ENCODE data around the gene SLC9A1.

The SLC9A1 gene

DNA sequence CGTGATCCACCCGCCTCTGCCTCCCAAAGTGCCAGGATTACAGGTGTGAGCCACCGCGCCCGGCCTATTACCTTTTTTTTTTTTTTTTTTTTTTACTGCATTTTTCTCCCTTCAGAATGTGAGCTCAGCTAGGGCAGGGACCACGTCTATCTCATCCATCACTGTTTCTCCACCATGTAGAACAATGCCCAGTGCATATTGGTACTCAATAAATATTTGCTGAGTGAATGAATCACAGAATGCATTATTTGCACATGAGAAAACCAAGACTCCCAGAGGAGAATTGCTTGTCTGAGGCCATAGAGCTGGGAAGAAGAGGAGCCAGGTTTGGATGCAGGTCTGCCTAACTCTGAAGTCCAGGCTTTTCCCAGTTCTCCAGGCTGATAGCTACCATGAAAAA lies 8.2 kb upstream of the SLC9A1 start:
- H3K27ac ChIP-seq (ENCODE audit: low read depth, low read length): no peak overlapping the region
- no peaks in the 10 kb centered on the region for H3K4me1 ChIP-seq (ENCODE audit: control insufficient read depth, insufficient read depth, low read length)
- no peaks in the 10 kb centered on the region for H3K27me3 ChIP-seq (ENCODE audit: control insufficient read depth, insufficient read depth, low read length)
- no peak overlapping the region for H3K9ac ChIP-seq (ENCODE audit: low read length)
- H3K36me3 ChIP-seq (ENCODE audit: control insufficient read depth, insufficient read depth, low read length): no peaks in the 10 kb centered on the region
- H3K4me3 ChIP-seq (ENCODE audit: low read length): no peak overlapping the region

DNA sequence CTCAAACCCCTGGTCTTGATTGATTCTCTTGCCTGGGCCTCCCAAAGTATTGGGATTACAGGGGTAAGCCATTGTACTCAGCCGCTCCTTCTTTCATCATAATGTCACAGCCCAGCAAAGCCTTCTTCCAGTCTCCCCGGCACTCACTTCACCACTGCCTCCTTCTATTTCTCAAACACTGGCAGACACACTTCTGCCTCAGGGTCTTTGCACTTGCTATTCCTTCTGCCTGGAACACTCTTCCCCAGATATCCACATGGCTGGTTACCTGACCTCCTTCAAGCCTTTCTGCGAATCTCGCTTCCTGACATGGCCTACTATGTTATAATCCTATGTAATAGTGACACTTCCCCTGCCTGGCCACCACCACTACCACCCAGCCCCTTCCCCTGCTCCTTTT lies 7.2 kb upstream of the SLC9A1 start:
- Histone ChIP-seq H3K4me3 (ENCODE audit: low read length) (no peak overlapping the region), H3K36me3 (ENCODE audit: control insufficient read depth, insufficient read depth, low read length) (no peaks in the 10 kb centered on the region), H3K9ac (ENCODE audit: low read length) (no peak overlapping the region), H3K27ac (ENCODE audit: low read depth, low read length) (no peak overlapping the region), H3K4me1 (ENCODE audit: control insufficient read depth, insufficient read depth, low read length) (no peaks in the 10 kb centered on the region), H3K27me3 (ENCODE audit: control insufficient read depth, insufficient read depth, low read length) (no peaks in the 10 kb centered on the region)

DNA sequence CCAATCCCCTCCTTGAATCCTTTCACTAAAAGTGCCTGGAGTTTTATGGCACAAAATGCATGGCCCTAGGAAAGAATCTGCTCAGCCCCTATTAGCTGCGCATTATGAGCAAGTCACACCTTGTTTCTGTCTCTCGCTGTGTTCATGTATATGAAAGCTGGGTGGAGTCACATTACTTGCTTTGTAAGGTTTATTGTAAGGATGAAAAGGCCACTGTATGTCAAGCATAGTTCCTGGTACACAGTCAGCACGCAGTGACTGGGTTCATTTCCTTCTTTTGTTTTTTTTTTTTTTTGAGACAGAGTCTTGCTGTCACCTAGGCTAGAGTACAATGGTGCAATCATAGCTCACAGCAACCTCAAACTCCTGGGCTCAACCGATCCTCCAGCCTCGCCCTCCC lies 6.7 kb upstream of the SLC9A1 start:
- Histone ChIP-seq H3K4me3 (ENCODE audit: low read length) (peak overlapping the region; percentile 41), H3K9ac (ENCODE audit: low read length) (no peak overlapping the region), H3K4me1 (ENCODE audit: control insufficient read depth, insufficient read depth, low read length) (no peaks in the 10 kb centered on the region), H3K36me3 (ENCODE audit: control insufficient read depth, insufficient read depth, low read length) (no peaks in the 10 kb centered on the region), H3K27me3 (ENCODE audit: control insufficient read depth, insufficient read depth, low read length) (no peaks in the 10 kb centered on the region), H3K27ac (ENCODE audit: low read depth, low read length) (no peak overlapping the region)

DNA sequence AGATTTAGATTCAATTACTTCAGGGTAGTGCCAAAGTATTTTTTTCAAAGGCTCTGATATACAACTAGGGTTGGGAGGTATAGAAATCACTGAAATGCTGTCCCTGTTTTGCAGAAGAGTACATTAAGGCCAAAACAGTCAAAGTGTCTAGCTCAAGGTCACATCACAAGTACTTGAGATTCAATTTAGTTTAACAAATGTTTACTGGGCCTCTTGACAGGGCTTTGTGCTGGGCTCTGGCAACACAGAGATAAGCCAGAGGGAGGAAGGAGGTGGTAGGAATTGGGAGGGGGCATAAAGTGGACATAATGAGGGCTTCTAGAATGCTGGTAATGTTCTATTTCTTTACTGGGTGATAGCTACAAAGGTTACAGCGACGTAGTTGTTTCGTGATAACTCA lies 2.3 kb upstream of the SLC9A1 start:
- H3K4me3 ChIP-seq (ENCODE audit: low read length): no peak overlapping the region
- H3K27me3 ChIP-seq (ENCODE audit: control insufficient read depth, insufficient read depth, low read length): no peaks in the 10 kb centered on the region
- H3K27ac ChIP-seq (ENCODE audit: low read depth, low read length): no peak overlapping the region
- H3K36me3 ChIP-seq (ENCODE audit: control insufficient read depth, insufficient read depth, low read length): no peaks in the 10 kb centered on the region
- H3K4me1 ChIP-seq (ENCODE audit: control insufficient read depth, insufficient read depth, low read length): peaks cover 18% of the 10 kb centered on the region
- no peak overlapping the region for H3K9ac ChIP-seq (ENCODE audit: low read length)

DNA sequence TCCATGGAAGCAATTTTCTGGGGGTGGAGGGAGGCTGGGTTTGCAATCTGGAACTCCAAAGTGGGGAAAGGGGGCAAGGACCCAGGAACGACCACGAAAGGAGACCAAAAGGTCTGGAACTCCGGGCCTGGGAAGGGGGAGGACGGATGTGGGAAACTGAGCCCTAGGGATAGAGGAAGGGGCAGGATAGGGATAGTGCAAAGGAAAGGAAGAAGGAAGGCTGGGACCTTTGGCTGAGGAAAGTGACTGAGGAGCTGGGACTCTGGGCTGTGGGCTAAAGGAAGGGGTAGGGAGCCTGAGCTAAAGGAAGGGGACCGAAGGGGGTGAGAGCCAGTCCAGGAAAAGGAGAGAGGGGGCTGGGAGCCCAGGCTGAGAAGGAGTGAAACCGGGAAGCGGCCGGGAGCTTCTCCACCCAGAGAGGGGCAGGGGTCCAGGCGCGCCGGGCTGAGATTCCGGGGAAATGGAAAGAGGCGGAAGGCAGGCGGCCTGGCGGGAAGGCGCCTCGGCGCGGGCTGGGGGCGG lies 395 bp downstream of the SLC9A1 start:
- Histone ChIP-seq H3K9ac (ENCODE audit: low read length) (peak overlapping the region; percentile 88), H3K27ac (ENCODE audit: low read depth, low read length) (peak overlapping the region; percentile 88), H3K4me1 (ENCODE audit: control insufficient read depth, insufficient read depth, low read length) (peaks cover 31% of the 10 kb centered on the region), H3K36me3 (ENCODE audit: control insufficient read depth, insufficient read depth, low read length) (no peaks in the 10 kb centered on the region), H3K4me3 (ENCODE audit: low read length) (peak overlapping the region; percentile 80), H3K27me3 (ENCODE audit: control insufficient read depth, insufficient read depth, low read length) (no peaks in the 10 kb centered on the region)

DNA sequence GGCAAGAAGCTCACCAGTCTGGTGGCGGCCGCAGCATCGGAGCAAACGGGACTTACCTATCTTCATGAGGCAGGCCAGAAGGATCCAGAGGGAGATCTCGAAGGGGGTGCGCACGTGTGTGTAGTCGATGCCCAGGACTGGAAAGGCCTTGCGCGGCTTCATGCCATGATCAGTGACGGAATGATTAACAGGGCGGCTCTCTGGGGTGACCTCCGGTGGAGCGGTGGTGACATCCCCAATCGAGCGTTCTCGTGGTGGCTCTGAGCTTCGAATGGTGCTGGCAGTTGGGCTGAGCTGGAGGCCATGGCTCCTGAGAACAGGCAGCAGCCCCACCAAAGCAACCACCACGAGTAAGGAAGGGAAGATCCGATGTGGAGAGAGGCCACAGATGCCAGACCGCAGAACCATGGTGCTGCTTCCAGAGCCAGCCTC lies 982 bp downstream of the SLC9A1 start:
- peak overlapping the region; percentile 80 for H3K4me3 ChIP-seq (ENCODE audit: low read length)
- no peaks in the 10 kb centered on the region for H3K36me3 ChIP-seq (ENCODE audit: control insufficient read depth, insufficient read depth, low read length)
- H3K9ac ChIP-seq (ENCODE audit: low read length): peak overlapping the region; percentile 88
- H3K4me1 ChIP-seq (ENCODE audit: control insufficient read depth, insufficient read depth, low read length): peaks cover 34% of the 10 kb centered on the region
- no peaks in the 10 kb centered on the region for H3K27me3 ChIP-seq (ENCODE audit: control insufficient read depth, insufficient read depth, low read length)
- H3K27ac ChIP-seq (ENCODE audit: low read depth, low read length): peak overlapping the region; percentile 88

DNA sequence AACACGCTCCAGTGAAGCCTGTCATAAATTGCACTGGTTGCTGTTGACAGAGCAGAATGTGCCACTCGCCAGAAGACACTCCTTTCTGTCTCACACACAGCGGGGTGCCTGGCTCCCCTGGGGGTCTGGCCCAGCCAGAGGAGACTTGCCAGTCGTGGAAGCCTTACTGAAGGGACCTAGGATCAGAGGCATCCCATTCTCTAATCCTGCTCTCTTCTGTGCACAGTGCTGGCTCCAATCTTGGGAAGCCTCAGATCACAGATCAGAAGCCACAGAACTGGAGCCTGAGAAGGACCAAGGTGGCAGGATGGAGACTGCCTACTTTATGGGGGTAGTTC lies 1.4 kb downstream of the SLC9A1 start:
- Histone ChIP-seq H3K27me3 (ENCODE audit: control insufficient read depth, insufficient read depth, low read length) (no peaks in the 10 kb centered on the region), H3K4me1 (ENCODE audit: control insufficient read depth, insufficient read depth, low read length) (peaks cover 37% of the 10 kb centered on the region), H3K9ac (ENCODE audit: low read length) (no peak overlapping the region), H3K4me3 (ENCODE audit: low read length) (peak overlapping the region; percentile 80), H3K36me3 (ENCODE audit: control insufficient read depth, insufficient read depth, low read length) (no peaks in the 10 kb centered on the region), H3K27ac (ENCODE audit: low read depth, low read length) (peak overlapping the region; percentile 88)

DNA sequence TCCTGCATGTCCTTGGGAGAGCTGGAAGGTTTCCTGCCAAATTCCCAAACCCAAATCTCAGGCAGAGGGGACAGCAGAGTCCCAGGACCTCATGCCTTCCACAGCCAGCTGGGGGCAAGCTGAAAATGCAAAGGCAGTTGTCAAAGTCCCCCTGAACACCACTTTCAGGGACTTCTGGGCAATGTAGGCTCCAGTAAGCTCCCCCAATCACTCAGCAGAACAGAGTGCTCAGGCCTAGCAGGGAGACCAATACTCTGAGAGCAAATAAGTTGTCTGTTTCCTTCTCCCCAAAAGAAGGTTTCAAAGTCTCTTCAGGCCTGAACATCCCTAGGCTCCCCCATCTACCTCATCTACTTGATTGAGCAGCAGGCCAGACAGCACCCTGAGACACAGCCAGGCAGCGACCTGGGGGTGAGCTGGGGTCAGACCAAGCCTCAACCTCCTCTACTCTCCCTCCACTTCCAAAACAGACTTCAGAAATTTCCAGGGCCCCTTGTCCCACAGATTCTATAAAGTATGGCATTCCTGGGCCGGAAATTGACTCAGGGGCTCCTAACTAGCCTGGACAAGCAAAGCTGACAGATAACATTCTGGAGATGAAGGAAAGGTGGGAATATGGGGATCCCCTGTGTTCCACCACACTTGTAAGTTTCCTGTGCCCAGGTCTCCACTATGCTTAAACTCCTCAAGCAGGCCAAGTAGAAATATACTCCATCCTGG lies 1.9 kb downstream of the SLC9A1 start:
- Histone ChIP-seq H3K36me3 (ENCODE audit: control insufficient read depth, insufficient read depth, low read length) (no peaks in the 10 kb centered on the region), H3K27ac (ENCODE audit: low read depth, low read length) (peak overlapping the region; percentile 88), H3K4me1 (ENCODE audit: control insufficient read depth, insufficient read depth, low read length) (peaks cover 39% of the 10 kb centered on the region), H3K4me3 (ENCODE audit: low read length) (peak overlapping the region; percentile 80), H3K9ac (ENCODE audit: low read length) (peak overlapping the region; percentile 32), H3K27me3 (ENCODE audit: control insufficient read depth, insufficient read depth, low read length) (no peaks in the 10 kb centered on the region)

DNA sequence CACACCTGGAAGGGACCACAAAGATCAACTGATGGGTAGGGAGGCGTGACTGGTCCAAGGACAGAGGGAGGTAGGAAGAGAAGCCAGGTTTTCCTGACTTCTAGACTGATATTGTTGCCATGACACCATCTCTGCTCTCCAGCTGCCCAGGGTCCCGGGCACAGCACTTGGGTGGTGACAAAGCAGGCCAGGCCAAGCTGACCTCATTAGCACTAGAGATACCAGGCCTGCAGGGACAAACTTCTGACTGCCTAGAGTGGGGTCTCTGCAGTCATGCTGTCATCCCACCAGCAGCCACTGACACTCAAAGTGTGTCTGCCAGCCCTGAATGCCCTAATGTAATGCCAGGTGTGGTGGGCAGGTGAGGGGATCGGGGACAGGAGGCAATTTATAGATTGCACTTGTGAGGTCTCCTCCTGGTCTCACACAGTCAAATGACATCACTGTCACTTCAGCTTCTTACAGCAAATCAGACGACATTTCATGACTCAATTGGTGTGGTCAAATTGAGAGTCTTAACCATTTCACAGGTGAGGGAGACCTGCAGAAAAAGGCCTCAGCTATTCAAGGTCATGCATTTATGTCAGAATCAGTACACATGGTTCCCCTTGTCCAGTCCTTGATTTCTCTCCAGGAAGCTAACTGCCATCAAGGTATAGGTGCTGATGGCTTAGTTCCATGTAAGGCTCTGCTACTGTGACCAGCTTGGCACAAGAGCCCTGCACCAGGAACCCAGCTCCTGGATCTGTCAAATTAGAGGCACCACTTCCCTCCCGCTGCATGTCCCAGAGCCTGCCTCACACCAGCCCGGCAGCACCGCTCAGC lies 2.7 kb downstream of the SLC9A1 start:
- Histone ChIP-seq H3K4me1 (ENCODE audit: control insufficient read depth, insufficient read depth, low read length) (peaks cover 39% of the 10 kb centered on the region), H3K27ac (ENCODE audit: low read depth, low read length) (peak overlapping the region; percentile 88)

DNA sequence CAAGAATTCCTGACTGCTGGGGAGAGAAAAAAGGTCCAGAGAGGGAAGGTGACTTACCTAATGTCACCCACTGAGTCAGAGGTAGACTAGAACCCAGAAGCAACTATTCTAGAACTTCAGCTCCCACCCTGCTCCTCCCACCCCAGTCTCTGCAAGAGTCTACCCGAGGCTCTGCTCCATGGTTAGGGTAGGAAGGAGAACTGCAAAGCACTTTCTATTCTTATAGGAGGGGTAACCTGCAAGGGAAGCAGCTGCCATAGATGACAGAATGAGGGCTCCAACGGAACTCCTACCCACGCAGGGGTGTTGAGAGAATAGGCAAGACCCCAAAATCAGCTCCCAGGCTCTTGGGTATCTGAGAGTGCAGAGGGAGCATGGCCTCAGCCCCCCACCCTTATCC lies 4.3 kb downstream of the SLC9A1 start:
- Histone ChIP-seq H3K4me3 (ENCODE audit: low read length) (no peak overlapping the region), H3K36me3 (ENCODE audit: control insufficient read depth, insufficient read depth, low read length) (no peaks in the 10 kb centered on the region), H3K4me1 (ENCODE audit: control insufficient read depth, insufficient read depth, low read length) (peaks cover 47% of the 10 kb centered on the region), H3K27ac (ENCODE audit: low read depth, low read length) (peak overlapping the region; percentile 41), H3K9ac (ENCODE audit: low read length) (no peak overlapping the region), H3K27me3 (ENCODE audit: control insufficient read depth, insufficient read depth, low read length) (no peaks in the 10 kb centered on the region)

More for the DNA sequence above, 2.7 kb downstream of the SLC9A1 start:
- peak overlapping the region; percentile 80 for H3K4me3 ChIP-seq (ENCODE audit: low read length)
- H3K27me3 ChIP-seq (ENCODE audit: control insufficient read depth, insufficient read depth, low read length): no peaks in the 10 kb centered on the region
- no peaks in the 10 kb centered on the region for H3K36me3 ChIP-seq (ENCODE audit: control insufficient read depth, insufficient read depth, low read length)
- peak overlapping the region; percentile 10 for H3K9ac ChIP-seq (ENCODE audit: low read length)

DNA sequence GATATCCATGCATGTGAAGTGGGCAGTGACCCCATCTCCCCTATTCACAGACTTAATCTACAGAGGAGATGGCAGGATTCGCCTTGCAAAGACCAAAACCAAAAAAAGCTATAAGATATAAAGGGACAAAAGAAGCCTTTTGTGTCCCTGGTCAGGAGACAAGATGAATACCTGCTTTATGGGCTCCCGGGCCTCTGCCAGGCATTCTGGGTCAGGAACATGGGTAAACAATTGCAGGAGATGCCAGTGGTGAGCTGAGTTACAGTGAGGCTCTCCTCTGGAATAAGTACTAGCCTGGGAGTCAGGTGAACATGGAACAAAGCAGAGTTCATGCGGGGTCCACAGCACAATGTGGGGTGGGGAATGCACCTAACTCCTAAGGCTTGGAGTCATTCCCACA lies 4.7 kb downstream of the SLC9A1 start:
- Histone ChIP-seq H3K9ac (ENCODE audit: low read length) (no peak overlapping the region), H3K36me3 (ENCODE audit: control insufficient read depth, insufficient read depth, low read length) (no peaks in the 10 kb centered on the region), H3K4me3 (ENCODE audit: low read length) (no peak overlapping the region), H3K27ac (ENCODE audit: low read depth, low read length) (peak overlapping the region; percentile 41), H3K27me3 (ENCODE audit: control insufficient read depth, insufficient read depth, low read length) (no peaks in the 10 kb centered on the region), H3K4me1 (ENCODE audit: control insufficient read depth, insufficient read depth, low read length) (peaks cover 48% of the 10 kb centered on the region)

DNA sequence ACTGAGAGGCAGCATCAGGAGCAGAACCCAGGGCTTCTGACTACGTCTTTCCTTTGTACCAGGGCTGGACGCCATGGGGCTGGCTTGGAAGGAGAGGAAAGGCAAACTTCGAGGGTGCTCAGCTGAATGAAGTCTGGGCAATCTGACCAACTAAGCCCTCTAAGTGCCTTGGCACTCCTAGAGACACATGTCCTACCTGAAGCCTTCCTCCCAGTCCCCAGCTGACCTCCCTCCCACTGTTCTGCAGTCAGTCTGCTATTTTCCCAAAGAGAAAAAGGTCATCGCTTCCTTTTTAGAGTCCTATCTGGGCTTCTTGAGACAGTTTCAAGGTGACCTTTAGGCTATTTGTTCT lies 5.2 kb downstream of the SLC9A1 start:
- H3K27ac ChIP-seq (ENCODE audit: low read depth, low read length): peak overlapping the region; percentile 41
- H3K36me3 ChIP-seq (ENCODE audit: control insufficient read depth, insufficient read depth, low read length): no peaks in the 10 kb centered on the region
- no peak overlapping the region for H3K9ac ChIP-seq (ENCODE audit: low read length)
- no peak overlapping the region for H3K4me3 ChIP-seq (ENCODE audit: low read length)
- no peaks in the 10 kb centered on the region for H3K27me3 ChIP-seq (ENCODE audit: control insufficient read depth, insufficient read depth, low read length)
- H3K4me1 ChIP-seq (ENCODE audit: control insufficient read depth, insufficient read depth, low read length): peaks cover 49% of the 10 kb centered on the region
